Stimulated activated CD4-positive, alpha-beta T cell treated with anti-CD3 and anti-CD28 coated beads, Interleukin-12 subunit alpha, Interleukin-12 subunit beta, amount 100 ng/mL, for 24 hours (primary cell): ENCODE measurements around the gene BICC1.

ENCODE experiments used
- DNase-seq, 2 experiments: peaks; one replicate each; pipeline ENCODE4 v3.0.0-alpha.2; 2020; ENCODE audit warnings: low read depth in 2 of 2

The BICC1 gene

DNA sequence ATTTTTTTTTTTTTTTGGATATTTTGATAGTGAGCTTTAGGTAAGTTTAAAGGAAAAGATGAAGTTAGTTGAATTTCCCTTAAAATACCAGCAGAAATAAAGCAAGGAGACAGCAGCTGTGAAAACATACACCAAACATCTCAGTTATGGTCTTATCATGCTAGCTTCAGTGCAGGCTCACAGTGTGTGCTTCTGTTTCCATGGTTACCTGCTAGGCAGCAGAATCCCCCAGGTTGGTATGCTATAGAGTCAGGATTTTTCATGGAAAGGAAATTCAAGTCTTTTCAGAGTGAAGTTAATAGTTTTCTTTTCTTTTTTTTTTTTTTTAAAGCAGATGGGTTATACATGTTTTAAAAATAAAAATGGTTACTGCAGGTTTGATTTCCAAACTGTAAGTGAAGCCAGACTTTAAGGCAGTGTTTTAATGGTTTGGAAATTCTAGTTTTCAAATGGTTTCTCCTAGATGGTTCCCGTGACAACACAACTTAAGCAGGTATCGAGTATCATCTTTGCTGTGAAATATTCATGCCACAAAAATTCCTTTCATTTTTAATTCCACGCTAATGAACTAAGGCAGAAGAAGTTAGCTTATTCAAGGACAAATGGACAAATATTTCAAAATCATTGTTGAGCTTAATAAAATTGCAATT, 230.9 kb downstream of the BICC1 start:
- no peak for DNase-seq

DNA sequence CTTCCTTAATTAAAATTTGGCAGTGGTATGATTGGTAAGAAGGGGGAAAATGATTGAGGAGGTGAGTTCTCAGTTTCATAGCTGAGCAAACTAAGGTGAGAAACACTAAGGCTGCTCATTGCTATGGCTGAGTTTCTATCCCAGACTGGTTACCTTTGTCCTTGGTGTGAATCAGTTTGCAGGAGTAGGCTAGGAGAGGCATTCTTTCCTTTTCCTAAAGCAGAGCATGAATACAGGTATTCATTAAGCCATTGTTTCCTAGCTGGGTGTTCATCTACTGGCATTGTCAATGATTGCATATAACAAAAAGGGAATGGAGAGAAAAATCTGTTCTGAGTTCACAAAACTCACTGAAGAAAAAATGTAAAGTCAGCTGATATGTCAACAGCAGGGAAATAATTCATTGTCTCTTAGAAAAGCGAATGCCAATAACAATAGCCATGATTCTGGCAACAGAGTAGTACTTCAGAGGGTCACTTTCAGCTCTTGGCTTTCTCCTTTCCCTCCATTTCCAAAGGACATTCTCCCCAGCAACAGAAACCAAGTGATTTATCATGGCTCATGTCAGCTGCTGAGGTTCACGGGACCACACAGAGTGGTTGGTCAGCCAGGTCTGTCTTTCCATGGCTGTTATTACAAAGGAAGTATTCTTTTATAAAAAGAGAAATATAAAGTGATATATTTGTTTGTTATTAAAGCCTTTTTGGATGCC, 234.0 kb downstream of the BICC1 start:
- no peak for DNase-seq

DNA sequence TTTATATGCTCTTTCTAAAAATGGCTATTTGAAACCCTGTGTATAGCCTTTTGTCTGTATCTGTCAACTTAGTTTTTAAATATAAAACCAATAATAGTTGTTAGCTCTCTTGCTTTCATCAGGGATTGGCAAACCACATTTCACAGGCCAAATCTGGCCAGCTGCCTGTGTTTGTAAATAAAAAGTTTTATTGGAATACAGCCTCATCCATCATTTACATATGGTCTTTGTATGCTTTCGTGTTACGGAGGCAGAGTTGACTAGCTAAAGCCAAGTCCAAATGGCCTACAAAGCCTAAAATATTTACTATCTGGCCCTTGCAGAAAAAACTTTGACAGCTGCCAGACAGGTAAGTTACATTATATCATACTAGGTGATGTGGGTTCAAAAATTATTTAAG, 235.0 kb downstream of the BICC1 start:
- no peak for DNase-seq

DNA sequence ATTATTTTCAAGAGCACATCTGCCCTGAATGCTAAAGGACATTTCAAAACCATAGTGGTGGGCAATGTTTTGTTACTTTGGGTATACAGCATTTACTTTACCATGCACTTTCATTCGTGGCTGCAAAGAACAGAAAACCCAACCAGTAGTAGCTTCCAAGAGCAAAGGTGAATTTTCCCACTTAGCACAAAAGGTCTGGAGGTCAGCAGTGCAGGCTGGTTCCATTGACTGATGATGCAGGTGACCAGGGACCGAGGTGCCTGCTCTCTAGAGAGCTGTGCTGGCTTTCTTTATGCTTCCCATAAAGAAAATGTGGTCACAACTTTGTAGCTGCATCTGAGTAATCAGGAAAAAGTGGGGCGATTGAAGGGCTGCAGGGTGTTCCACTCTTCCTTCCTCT, 240.0 kb downstream of the BICC1 start:
- no peak for DNase-seq

DNA sequence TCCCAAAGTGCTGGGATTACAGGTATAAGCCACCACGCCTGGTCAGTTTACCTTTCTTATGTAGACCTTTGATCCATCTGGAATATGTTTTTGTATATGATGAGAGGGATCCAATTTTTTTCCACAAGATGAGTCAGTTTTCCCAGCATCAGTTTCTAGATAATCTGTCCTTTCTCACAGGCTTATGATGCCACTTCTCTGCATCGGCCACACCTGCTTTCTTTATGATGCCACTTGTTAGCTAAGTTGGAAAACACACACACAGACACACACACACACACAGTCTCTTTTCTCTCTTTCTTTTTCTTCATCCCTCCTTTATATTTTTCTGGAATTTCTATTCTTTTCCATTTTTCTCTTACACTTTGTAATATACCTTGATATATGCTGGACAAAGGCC, 240.8 kb downstream of the BICC1 start:
- no peak for DNase-seq

DNA sequence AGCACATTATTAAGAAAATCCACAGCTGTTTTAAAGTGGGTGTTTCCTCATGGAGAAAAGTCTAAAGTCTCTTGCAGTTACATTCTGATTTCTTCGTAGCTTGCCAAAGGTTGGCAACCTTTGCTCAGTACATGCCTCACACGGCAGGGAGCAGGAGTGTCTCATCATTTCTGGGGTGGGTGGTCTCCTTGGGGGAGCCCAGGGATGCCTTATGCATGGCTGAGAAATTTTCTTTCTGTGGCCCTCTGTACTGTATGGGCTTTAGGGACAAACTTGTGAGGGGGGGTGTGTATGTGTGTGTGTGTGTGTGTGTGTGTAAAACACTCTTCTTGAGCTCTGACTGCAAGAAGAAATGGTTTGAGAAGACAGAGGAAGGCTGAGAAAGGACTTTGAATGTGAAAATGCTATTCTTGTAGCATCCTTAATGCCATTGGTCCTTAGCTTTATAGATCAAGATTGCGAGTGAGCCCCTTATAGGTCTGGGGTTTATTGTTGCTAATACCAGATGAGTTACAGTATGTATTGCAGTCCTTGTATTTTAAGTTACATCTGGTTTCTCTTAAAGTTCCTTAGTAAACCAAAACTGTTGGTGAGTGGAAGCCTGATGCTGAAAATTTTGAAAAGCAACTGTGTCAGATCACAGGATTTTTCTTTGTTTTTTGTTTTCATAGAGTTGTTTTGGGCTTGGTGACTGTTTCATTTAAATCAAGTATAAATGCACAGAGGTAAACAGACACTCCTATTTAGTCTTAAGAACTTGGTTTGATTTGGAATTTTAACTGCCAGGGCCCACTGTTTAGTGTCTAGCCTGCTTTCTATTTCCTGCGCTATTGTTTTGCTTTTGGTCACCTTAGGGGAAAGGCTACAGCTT, 242.0 kb downstream of the BICC1 start:
- DNase-seq = no peak

DNA sequence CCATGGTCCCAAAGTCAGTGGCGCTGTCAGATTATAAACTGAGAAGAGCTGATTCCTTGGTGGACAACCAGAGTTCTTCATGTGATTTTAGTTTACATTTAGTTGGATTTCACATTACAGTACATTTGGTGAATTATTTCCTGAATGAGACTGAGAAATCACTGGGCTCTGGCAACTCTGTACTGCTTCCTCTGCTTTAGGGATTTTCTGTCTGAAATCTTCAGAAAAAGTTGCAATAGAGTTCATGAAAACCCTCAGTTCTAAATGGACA, 242.6 kb downstream of the BICC1 start:
- no peak for DNase-seq

DNA sequence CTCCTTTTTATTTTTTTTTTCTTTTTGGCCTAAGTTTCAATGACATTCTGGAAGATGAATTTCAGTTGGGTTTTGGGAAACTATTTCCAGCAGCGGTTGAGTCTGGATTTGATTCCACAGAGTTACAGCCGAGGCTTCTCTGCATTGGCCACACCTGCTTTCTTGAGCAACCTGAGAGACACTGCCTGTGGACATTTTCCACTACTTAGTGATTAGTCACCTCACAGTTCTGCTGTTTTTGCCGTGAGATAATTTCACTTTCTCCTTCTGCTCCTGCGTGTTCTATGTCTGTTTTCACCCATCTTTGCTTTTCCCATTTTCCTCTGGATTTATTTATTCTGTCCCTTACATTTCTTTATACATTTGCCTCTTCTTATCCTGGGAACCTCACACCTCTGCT, 243.0 kb downstream of the BICC1 start:
- no peak for DNase-seq

DNA sequence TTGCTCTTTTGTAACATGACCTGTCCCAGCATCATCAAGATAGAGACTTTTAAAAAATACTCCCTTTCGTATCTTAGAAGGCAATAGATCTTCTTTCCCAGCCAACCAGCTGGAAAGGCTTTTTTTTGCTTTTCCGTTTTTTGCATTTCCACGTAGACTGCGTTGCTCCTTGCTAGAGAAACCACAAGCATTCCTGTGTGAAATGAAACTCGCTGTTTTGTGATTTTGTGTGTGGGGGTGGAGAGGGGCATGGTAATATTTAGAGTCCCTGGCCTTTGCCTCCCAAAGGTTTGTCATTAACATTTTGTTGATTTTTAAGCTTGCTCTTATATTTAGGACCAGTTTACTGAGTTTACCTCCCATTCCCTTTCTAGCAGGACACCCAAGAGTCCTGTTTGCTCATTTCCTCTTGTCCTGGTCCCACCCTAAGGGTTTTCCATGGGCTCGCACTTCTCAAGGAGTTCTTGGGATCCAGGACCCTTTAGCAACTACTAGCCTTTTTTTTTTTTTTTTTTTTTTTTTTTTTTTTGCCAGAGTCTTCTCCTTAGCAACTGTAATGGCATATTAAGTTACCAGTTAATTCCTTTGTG, 243.6 kb downstream of the BICC1 start:
- no peak for DNase-seq

DNA sequence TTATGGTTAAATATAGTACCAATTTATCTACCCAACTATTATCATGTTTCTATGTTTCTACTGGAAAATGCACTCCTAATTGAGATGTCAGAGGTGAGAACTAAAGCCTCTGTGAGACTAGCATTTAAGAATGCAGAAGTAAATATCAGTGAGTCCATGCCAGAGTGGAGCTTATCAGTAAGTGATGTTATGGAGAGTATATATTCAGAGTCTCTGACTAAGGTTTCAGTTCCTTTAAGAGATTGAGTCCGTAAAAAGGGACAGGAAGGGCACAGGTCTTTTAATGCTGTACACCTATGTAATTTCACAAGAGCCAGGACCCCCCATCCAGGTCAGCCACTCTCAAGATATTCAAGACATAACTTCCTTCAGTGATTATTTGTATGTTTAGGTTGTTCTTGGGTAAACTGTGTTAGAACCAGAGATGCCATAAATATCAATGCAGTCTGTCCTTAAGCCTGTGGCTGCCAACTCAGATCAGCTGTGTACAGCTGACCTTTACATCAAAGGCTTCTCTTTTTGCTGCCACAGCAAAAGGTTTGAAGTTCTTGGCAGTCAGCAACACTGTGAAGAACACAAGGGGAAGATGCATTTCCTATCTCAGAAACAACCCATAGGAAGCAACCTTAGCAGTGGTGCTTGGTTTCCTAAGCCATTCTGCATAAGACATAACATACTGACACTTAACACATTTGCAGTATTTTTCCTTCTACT, 244.8 kb downstream of the BICC1 start:
- no peak for DNase-seq

DNA sequence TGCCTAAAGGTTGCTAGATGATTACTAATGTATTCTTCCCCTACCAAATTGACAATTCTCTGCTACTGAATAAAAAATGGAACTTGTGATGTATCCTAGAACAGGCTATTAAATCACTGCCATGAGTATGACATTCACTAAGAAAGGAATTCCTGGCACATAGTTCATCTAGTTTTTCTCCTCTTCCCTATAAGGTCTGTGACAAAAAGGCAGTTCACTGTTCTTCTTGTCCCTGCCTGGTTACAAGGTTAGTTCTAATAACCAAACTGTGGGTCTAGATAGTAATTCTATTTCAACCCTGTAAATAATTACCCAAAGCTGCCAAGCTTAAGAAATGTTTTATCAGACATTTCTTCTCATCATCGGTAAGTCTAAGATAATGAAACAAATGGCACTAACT, 245.6 kb downstream of the BICC1 start:
- no peak for DNase-seq

DNA sequence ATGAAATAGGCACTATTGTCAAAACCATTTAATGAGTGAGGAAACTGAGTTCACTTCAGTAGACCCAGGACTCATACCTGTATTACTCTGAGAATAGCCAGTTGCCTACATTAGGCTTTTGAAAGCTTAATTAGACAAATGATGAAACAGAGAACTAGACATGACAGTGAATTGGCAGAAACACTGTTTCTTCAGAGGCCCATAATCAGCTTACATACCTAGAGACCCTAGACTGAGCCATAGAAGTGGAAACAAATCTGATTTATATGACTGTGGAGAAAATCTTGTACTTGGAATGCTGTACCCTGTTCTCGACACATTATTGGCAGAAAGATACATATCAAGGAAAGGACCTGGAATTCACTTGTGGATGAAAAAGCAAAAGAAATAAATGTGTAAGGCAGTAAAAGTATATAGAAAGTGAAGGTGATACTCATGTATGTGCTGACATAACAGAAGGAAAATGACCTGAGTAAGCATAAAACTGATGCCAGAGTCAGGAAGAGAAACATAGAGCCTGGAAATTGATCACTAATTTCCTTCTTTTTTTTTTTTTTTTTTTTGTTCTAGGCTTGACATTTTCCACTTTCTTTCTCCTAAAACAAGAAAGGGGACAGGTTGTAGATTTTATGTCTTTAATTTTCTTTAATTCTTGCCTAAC, 251.5 kb downstream of the BICC1 start:
- no peak for DNase-seq

DNA sequence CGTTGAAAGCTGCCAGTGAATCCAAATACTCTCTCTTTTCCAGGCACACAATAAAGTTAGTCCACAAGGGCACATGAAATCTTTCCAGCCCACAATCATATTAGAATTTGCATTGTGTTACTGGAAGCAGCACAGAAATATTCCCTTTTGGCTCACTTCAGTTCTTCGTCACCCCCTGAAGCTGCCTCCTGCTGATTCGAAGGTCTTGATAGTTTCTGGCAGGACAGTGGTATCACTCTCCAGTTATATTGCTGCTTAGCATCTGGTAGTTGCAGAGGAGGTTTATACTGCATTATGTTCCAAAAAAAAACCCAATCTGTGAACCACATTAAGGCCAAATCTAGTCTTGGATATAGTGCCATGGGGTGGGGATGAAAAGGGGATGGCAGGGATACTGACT, 253.2 kb downstream of the BICC1 start:
- DNase-seq = no peak

DNA sequence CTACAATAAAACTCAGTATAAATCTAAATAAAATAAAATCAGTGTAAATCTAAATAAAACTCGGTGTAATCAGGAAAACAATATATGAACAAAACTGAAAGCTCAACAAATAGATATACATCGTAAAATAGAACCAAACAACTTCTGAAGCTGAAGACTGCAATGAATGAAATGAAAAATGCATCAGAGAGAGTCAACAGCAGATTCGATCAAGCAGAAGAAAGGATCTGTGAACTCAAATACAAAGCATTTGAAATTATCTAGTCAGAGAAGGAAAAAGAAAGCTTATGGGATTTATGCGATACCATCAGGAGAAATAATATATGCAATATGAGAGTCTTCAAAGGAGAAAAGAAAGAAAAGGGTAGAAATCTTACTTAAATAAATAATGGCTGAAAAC, 255.0 kb downstream of the BICC1 start:
- DNase-seq = no peak

DNA sequence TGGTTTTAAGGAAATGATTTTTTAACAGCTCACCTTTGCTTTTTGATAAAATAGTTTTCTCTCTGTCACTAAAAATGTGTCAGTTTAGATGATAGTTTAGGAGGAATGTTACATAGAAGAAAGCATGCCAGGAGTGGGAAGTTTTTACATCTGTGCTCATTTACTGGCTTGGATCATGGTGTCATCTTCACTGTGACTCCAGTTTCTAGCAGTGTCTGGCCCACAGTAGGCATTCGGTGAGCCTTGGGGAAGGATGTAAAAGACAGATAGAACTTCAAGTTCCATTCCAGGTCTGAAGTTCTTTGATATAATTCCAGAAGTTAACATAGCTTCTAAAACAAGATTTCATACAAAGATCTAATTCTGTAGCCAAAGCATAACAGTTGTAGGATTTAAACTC, 259.2 kb downstream of the BICC1 start:
- DNase-seq = no peak

DNA sequence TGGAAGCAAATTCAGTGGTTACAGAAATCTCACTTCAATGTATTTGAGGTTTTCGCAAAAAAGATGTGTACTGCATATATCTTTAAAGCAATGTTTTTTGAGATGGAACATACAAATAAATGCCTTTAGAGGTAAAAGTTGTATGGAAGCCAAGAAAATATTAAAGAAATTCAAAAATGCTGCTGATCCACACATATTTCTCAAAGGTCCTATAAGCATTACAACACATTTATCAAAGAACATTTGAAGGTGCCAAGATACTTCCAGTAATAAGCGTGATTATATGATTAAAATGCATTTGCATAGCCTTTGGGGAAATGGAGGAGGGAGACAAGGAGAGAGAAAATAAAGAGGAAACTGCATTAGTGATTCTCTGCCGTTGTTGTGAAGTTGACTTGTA, 260.1 kb downstream of the BICC1 start:
- DNase-seq = no peak

DNA sequence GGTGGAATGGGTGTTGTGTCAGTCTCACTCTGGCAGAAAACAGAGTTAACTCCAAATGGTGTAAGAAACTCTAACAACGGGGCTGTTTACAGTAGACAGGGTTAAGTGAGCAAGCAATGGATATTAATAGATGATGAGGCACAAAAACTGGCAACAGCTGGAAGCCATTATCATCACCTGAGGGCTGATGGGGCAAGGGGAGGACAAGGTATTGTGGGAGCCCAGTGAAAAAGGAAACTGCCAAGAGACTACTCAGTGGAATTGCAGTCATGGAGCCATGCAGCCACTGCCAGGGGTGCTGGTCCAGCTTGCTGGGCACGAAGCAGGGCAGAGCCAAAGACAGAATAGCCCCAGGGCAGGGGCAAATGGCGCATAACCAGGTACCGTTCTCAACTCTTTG, 260.7 kb downstream of the BICC1 start:
- no peak for DNase-seq

DNA sequence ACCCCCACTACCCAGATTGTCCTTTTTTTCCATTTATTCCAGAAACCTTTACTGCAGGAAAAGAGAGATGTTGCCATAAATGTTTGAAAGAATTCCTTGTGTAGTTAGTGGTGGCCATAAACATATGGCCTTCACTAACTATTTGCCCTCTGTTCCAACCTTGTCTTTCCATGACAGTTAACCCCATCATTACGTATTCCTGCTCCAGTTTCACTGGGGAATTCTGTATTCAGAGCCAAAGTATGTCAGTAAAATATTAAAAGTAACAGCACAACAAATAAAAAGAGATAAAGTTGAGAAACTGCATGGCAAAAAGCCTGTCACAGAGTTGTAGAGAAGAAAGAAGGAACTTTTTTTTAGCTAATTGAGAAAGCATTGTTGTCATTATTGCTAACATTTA, 261.3 kb downstream of the BICC1 start:
- no peak for DNase-seq

DNA sequence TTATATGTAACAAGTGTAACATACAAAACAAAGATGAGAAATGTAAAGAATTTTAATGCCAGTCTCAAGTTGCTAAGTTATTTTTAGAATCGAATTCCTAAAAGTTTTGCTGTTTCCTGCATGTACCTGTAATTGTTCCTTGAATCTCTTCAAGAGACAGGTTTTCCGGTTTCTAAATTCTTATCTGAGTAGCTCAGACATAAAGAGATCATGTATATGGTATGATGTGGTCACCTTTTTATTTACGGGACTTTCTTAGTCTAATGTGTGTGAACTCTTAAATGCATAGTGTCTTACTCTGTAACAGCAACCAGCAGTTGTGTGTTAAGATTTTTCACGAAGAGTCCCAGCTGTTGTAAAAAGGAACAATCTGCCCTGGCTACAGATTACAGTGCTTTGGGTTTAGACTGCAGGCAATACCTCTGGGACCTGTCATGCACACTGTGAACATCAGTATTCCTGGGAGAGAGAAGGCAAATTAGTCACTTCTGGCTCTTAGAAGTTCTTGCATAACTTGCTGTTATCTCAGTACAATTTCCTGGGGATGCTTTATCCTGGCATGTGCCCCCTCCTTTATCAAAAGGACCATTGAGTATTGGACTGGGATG, 263.4 kb downstream of the BICC1 start:
- DNase-seq = no peak

DNA sequence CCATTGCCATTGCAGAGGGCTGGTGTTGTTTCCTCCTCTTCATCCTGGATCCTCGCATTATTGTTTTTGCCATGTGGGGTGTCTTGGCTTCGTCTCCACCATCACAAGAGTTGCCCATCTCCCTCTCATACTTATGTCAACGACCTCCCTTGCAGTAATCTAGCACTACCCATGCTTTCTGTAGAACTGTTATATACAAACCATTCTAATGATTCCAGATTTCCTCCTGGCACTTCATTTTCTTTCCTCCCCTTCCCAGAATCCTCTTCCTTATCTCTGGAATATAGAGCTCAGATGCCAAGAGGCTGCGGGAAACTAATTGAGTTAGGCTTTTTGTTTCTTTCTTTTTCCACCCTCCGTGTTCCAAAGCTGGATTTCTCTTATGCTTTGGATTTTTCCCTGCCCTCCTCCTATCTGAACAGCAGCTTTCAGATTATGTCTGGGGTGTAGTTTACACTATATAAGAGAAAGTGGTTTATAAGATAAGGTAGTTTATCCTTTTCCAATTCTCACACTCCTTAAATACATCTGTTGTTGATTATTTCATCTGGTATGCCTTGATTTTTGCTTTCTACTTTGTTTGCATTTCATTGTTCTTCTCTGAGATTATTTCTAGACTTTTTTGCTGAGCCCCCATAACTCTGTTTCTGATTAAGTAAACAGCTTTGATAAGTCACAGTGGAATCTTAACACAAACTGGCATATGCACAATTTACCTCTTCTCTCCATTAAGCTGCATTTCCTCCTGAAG, 264.1 kb downstream of the BICC1 start:
- DNase-seq = no peak
